LNCAP (cell line): ENCODE results near the gene APBA2.

ENCODE experiments used
- CTCF ChIP-seq: fragments of 450-650 bp; IDR thresholded peaks from 2 replicates; pipeline ENCODE4 v1.5.1; 2017; ENCODE audit warnings: mild to moderate bottlenecking

The APBA2 gene

GRCh38 chr15:28888900-28889299 lies 3.1 kb downstream of the APBA2 start:
- no peak for TF ChIP-seq CTCF

DNA sequence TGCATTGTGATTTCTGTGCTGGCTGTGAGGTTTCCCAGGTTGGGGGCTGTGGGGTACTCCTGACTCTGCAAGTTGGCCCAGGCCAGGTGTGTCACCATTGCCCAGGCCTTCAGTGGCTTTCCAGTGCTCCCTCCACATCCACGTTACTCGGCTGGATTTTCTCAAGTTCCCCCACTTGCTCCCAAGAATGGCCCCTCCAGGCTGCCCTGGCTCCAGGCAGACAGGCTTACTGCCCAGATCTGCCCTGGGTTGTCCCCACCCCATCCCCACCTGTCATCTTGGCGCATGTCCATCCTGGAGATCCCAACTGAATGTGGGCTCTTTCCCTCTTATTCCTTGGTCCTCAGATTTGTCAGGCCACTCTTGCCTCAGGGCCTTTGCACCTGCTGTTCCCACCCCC lies 3.6 kb downstream of the APBA2 start:
- TF ChIP-seq CTCF, result no peak

DNA sequence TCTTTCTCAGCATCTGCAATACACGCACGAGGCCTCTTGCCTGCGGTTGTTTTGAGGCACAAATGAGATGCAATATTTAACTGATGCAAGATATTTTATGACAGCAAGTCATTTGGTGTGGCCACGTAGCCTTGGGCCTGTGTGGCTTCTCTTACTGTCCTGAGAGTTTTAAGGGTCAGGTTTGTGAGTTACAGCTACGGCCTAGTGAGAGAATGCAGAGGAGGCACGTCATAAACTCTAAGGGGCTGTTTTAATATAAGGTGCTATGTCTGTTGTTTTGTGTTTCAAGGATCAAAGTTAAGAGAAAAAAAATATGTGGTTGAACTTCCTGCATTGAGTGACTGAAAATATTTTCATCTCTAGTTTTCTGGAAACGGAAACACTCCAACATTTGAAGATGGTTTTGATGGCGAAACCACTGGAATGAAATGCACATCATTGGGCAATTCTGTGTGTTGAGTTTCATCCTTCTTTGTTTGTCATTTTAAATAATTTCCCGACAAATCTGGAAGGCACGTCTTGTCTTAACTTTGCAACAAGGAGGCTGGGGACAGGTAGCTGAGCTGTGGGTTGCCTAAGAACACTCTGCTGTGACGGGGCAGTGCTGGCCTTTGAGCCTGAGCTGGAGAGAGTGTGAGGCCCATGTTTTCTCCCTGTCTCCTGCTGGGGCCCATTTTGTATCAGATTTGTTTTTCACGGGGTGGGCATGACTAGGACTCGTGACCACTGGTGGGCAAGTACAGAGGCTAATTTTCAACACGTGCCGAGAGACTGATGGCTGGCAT lies 5.1 kb downstream of the APBA2 start:
- no peak for TF ChIP-seq CTCF

DNA sequence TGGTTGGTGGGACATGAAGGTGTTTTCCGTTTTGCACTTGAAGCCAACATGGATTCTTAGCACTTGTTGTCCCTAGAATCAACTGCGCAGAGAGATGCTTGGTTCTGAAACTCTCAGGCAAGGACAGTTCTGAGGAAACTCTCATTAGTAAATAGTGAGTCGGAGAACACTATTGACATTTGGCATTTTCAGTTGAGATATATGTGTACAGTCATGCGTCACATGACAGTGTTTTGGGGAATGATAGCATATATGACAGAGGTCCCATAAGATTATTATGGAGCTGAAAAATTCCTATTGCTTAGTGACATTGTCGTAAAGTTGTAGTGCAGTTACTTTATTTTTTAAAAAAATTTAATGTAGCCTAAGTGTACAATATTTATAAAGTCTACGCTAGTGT lies 5.8 kb downstream of the APBA2 start:
- TF ChIP-seq CTCF, result no peak

DNA sequence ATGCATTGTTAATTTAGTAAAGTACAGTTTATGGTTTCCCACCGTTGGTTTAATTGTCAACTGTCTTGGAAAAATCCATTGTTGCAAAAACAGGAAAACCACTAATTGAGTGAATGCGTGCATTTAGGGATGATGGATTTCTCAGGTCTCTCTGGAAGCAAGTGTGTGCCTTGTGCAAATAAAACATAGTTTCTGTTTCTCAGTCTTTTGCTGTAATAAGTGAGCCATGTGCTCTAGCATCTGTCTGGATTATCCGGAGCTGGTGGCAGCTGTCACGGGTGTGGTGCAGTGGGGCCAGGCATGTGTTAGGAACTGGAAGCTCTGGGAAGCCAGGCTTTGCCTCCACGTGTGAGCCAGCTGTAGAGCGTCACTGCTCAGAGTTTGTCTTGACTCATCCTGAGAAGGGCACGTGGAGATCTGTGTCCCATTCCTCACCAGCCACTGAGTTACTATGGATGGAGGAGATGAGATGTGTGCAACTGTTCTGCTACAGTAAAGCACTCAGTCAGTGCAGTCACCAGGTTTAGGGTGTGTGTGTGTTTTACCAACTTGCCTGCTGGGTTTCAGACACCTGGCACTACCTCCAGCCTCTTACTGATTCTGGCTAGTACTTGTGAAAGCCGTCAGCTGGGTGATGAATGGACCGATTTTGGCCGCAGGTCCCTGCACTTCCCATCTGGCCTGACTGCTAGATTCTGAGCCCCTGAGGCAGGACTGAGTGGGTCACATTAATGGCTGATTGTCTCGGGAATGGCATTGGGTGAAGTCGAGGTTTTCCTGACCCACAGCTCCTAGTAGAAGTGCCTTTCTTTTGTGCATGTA lies 7.2 kb downstream of the APBA2 start:
- TF ChIP-seq CTCF, result no peak

DNA sequence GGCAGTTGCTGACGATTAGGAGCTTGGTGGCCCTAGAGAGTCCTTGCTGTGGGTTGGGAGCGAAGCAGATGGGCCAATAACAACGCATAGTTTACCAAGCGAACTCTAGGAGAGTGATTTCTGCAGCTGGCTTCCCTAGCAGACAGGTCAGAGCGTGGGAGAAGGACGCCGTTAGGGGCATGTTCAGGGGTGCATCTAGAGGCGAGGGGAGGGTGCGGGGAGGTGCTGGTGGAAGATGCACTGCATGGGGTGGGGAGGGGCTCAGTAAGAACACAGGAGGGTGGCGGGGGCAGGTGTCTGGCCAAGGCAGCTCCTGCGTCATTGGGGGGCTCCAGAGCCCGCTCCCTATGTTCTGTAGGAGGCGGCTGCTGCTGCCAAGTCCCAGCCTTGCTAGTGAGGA lies 8.9 kb downstream of the APBA2 start:
- no peak for TF ChIP-seq CTCF

- no peak for TF ChIP-seq CTCF
Measured at GRCh38 chr15:28895146-28895545, 9.4 kb downstream of the APBA2 start.
